Ishikawa (cell line): ENCODE measurements around the gene MUC22.

Experiments
- CEBPB ChIP-seq: IDR thresholded peaks from 2 replicates; pipeline ENCODE4 v1.6.1; 2012
- CREB1 ChIP-seq: IDR thresholded peaks from 2 replicates; pipeline ENCODE4 v1.6.1; 2012; ENCODE audit warnings: low read depth
- EP300 ChIP-seq: IDR thresholded peaks from 2 replicates; pipeline ENCODE4 v1.6.1; 2012; ENCODE audit warnings: borderline replicate concordance
- FOXM1 ChIP-seq: IDR thresholded peaks from 2 replicates; pipeline ENCODE4 v1.6.1; 2012; ENCODE audit warnings: low read depth, borderline replicate concordance
- RAD21 ChIP-seq: IDR thresholded peaks from 2 replicates; pipeline ENCODE4 v1.6.1; 2012; ENCODE audit warnings: low read depth
- TAF1 ChIP-seq: IDR thresholded peaks from 2 replicates; pipeline ENCODE4 v1.6.1; 2012; ENCODE audit warnings: low read depth, mild to moderate bottlenecking
- TCF12 ChIP-seq: IDR thresholded peaks from 2 replicates; pipeline ENCODE4 v1.6.1; 2012; ENCODE audit warnings: low read depth
- TEAD4 ChIP-seq: IDR thresholded peaks from 2 replicates; pipeline ENCODE4 v1.6.1; 2012
- YY1 ChIP-seq: IDR thresholded peaks from 2 replicates; pipeline ENCODE4 v1.6.1; 2012; ENCODE audit warnings: low read depth
- ZBTB7A ChIP-seq: IDR thresholded peaks from 2 replicates; pipeline ENCODE4 v1.6.1; 2012; ENCODE audit warnings: low read depth
- TF ChIP-seq, protein P1 (sequence below): IDR thresholded peaks from 2 replicates; pipeline ENCODE4 v1.6.1; 2012
- TF ChIP-seq, protein P2 (sequence below): IDR thresholded peaks from 2 replicates; pipeline ENCODE4 v1.6.1; 2012
- TF ChIP-seq, protein P3 (sequence below): IDR thresholded peaks from 2 replicates; pipeline ENCODE4 v1.6.1; 2012; ENCODE audit warnings: low read depth, mild to moderate bottlenecking

Gene MUC22

DNA sequence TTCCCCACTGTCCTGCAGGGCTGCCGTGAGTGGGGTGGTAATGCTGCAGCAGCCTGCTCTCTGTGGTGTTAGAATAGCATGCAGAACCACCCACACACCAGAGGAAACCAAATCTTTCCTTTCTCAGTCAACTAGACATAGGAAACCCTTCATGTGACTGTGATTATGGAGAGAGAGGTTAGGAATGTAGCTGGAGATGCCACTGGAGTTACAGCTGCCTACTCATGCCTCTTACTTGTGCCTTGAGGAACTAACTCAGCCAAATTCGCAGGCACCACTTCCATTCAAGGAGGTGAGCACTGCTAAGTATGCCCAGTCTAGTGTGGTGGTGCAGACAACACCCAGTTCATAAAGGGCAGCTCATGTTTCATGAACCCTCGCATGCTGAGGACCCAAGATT lies 27.4 kb downstream of the MUC22 start:
- TF ChIP-seq TEAD4: no peak
- TF ChIP-seq CREB1: no peak
- TF ChIP-seq, protein P1, sequence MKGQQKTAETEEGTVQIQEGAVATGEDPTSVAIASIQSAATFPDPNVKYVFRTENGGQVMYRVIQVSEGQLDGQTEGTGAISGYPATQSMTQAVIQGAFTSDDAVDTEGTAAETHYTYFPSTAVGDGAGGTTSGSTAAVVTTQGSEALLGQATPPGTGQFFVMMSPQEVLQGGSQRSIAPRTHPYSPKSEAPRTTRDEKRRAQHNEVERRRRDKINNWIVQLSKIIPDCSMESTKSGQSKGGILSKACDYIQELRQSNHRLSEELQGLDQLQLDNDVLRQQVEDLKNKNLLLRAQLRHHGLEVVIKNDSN: no peak
- TF ChIP-seq ZBTB7A: no peak
- TF ChIP-seq CEBPB: no peak
- TF ChIP-seq, protein P2, sequence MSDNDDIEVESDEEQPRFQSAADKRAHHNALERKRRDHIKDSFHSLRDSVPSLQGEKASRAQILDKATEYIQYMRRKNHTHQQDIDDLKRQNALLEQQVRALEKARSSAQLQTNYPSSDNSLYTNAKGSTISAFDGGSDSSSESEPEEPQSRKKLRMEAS: no peak
- no peak for TF ChIP-seq RAD21
- TF ChIP-seq EP300: no peak
- TF ChIP-seq, protein P3, sequence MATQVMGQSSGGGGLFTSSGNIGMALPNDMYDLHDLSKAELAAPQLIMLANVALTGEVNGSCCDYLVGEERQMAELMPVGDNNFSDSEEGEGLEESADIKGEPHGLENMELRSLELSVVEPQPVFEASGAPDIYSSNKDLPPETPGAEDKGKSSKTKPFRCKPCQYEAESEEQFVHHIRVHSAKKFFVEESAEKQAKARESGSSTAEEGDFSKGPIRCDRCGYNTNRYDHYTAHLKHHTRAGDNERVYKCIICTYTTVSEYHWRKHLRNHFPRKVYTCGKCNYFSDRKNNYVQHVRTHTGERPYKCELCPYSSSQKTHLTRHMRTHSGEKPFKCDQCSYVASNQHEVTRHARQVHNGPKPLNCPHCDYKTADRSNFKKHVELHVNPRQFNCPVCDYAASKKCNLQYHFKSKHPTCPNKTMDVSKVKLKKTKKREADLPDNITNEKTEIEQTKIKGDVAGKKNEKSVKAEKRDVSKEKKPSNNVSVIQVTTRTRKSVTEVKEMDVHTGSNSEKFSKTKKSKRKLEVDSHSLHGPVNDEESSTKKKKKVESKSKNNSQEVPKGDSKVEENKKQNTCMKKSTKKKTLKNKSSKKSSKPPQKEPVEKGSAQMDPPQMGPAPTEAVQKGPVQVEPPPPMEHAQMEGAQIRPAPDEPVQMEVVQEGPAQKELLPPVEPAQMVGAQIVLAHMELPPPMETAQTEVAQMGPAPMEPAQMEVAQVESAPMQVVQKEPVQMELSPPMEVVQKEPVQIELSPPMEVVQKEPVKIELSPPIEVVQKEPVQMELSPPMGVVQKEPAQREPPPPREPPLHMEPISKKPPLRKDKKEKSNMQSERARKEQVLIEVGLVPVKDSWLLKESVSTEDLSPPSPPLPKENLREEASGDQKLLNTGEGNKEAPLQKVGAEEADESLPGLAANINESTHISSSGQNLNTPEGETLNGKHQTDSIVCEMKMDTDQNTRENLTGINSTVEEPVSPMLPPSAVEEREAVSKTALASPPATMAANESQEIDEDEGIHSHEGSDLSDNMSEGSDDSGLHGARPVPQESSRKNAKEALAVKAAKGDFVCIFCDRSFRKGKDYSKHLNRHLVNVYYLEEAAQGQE: no peak
- no peak for TF ChIP-seq TCF12
- TF ChIP-seq FOXM1: no peak

DNA sequence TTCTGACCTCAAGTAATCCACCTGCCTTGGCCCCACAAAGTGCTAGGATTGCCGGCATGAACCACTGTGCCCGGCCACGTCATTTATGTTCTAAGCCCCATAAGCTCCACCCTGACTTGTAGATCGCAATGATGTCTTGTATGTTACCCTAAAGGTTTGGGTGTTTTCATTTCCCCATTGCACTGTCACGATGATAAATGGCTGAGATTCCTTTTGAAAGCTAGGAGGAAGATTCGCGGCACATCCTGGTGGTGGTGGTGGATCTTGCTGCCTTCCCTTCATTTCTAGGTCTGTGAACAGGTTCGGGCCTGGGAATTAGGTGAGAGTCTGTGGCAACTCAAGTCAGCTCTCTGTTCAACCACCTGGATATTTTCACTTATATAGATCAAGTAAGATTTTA lies 28.3 kb downstream of the MUC22 start:
- TF ChIP-seq YY1 (no peak), CEBPB (no peak), CREB1 (no peak), ZBTB7A (no peak), RAD21 (no peak), FOXM1 (no peak), EP300 (no peak), TCF12 (no peak)
- TF ChIP-seq, protein P1: no peak
- TF ChIP-seq, protein P3: no peak
- TF ChIP-seq, protein P2: no peak

DNA sequence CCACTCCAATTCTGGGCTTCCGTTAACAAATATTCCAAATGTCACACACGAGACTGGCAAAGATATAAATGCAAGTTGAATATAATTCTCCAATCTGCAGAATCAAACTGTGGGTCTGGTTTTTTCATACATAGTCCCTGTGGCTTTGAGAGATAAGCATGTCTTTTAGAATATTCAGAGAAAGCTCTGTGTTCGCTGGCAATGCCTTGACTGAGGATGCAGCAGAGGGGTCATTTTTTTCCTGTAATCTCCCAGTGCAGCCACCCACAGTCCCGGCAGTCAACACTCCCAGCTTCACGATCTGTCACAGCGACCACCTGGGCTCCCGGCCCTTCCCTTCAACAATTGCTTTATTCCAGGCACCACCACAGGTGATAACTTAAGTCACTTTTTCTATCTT lies 30.5 kb downstream of the MUC22 start:
- TF ChIP-seq CREB1 (no peak), YY1 (no peak), ZBTB7A (no peak), TCF12 (no peak), EP300 (no peak), TAF1 (no peak), FOXM1 (no peak), CEBPB (no peak)
- TF ChIP-seq, protein P2: no peak
- TF ChIP-seq, protein P3: no peak

DNA sequence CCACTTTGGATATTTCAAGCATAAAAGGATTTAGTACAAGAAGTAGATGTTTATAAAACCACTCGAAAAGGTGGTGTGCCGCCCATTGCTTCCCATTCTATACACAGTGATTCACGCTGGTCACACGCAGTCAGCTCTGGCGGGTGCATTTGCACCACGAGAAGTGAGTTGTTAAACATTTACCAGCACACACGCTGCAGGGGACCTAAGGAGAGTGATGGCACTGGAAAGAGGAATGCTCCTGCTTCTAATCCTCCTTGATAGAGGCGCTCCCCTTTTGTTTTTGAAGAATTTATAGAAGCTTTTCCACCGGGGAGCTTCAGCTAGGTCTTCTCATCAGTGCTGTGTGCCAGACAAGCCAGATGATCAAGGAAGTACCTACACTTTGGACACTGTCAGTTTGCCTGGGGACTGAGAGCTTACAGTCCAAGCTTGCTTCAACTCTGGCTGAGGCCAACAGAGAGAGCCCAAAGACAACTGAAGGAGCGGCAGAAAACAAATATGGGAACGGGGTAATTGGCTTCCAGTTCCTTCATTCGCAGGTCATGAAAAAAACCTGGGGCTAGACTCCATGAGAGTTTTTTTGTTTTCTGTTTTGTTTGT lies 31.2 kb downstream of the MUC22 start:
- TF ChIP-seq CREB1 (no peak), RAD21 (no peak), EP300 (no peak), TAF1 (no peak), ZBTB7A (no peak), TCF12 (no peak), TEAD4 (no peak)
- TF ChIP-seq, protein P1: no peak
